ENCODE data around the gene UNC80. TPM values are rescaled to one million over a fixed set of nuclear protein-coding genes. Genes with fewer than 3 reads are reported as not detected.

Gene UNC80
- polyA plus RNA-seq, 3 donors from 2014 or later, result not detected

DNA sequence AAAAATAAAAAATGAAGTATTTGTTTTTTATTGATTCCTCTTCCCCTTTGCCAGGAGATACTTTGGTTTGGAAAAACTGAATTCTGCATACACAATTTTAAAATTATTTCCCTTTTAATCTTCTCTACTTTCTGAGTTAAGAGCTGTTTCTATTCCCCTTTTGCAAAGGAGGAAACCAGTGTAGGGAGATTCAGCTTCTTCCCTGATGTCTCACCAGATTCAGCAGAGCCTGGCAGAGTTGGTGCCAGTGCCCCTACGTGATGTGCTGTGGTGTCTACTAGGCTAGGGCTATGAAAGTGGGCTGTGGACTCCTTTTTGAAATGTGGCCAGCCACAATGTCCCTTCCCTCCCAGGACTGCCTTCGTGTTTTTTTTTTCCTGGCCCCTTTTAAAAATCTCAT, 233.2 kb downstream of the UNC80 start:
- Mint-ChIP-seq H3K27ac (peak overlapping the region; percentile 33 to 77 (median 43)), H3K36me3 (peaks cover 2 to 16% (median 4%) of the 10 kb centered on the region in 3 donors), H3K27me3 (ENCODE audit: low read depth in 3 of 3) (peaks cover 3 to 10% (median 4%) of the 10 kb centered on the region in 3 donors), H3K9me3 (no peaks in the 10 kb centered on the region), H3K4me3 (peak overlapping the region; percentile 68 to 99 (median 73)), H3K4me1 (peaks cover 76 to 91% of the 10 kb centered on the region in 2 donors)
- DNase-seq, result no peak

GRCh38 chr2:210007895-210008294, 236.3 kb downstream of the UNC80 start:
- DNase-seq, result no peak

DNA sequence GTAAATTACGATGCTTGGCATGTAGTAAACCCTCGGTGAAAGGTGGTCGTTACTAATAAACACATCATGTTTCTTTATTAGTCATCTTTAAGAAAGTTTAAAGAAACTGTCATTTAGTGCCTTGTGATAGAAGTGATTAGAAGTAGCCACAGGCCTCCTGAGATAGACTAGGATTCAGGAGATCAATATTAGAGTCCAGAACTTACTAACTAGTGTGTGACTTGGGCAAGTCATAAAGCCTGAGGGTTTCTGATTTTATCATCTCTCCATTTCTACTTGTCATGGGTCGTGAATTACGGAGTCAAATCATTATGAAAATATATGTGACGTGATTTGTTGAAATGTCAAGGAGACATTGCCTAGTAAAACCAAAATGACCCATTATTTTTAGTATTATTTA, 237.5 kb downstream of the UNC80 start:
- no peaks in the 10 kb centered on the region for H3K27me3 Mint-ChIP-seq (ENCODE audit: low read depth in 3 of 3)
- H3K4me3 Mint-ChIP-seq, result peak overlapping the region in 1 of 5 donors; percentile 22
- H3K27ac Mint-ChIP-seq, result peak overlapping the region in 2 of 6 donors; percentile 30 to 60
- H3K4me1 Mint-ChIP-seq, result peaks cover 85 to 94% of the 10 kb centered on the region in 2 donors
- no peak for DNase-seq
- peaks cover 12 to 34% (median 21%) of the 10 kb centered on the region in 3 donors for H3K36me3 Mint-ChIP-seq
- no peaks in the 10 kb centered on the region for H3K9me3 Mint-ChIP-seq

More at GRCh38 chr2:210007895-210008294, 236.3 kb downstream of the UNC80 start:
- no peaks in the 10 kb centered on the region for H3K9me3 Mint-ChIP-seq
- H3K27ac Mint-ChIP-seq, result peak overlapping the region; percentile 27 to 88 (median 61)
- H3K4me1 Mint-ChIP-seq, result peaks cover 84 to 94% of the 10 kb centered on the region in 2 donors
- H3K4me3 Mint-ChIP-seq, result peak overlapping the region in 4 of 5 donors; percentile 6 to 36 (median 8)
- H3K36me3 Mint-ChIP-seq, result peaks cover 12 to 31% (median 18%) of the 10 kb centered on the region in 3 donors
- peaks cover 0 to 2% (median 2%) of the 10 kb centered on the region in 3 donors for H3K27me3 Mint-ChIP-seq (ENCODE audit: low read depth in 3 of 3)

GRCh38 chr2:210009896-210010295, 238.3 kb downstream of the UNC80 start:
- no peaks in the 10 kb centered on the region for H3K27me3 Mint-ChIP-seq (ENCODE audit: low read depth in 3 of 3)
- H3K4me1 Mint-ChIP-seq, result peaks cover 81 to 91% of the 10 kb centered on the region in 2 donors
- H3K4me3 Mint-ChIP-seq, result peak overlapping the region in 1 of 5 donors; percentile 18
- H3K27ac Mint-ChIP-seq, result peak overlapping the region in 3 of 6 donors; percentile 3 to 60 (median 34)
- no peak for DNase-seq
- no peaks in the 10 kb centered on the region for H3K9me3 Mint-ChIP-seq
- H3K36me3 Mint-ChIP-seq, result peaks cover 15 to 36% (median 25%) of the 10 kb centered on the region in 3 donors

DNA sequence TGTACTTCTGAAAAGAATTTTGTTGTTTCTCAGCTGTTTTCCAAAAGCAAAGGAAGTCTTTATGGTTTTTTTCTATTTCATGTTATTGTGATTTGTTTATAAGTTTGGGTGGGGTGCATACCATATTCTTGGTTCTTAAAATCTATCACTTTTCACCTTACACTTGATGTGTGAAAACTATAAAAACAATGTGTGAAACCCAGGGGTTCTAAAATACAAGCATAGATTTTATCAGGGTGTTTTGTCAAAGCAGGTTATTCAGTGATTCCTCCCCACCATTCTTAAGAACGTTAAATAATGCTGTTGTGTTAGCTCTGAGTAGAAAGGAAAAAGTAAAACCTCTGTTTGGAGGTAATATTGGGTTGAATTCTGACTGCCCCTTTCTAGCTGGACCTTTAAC, 248.5 kb downstream of the UNC80 start:
- Mint-ChIP-seq H3K9me3 (no peaks in the 10 kb centered on the region), H3K36me3 (peaks cover 56 to 83% (median 58%) of the 10 kb centered on the region in 3 donors), H3K27ac (peak overlapping the region; percentile 53 to 89 (median 75)), H3K27me3 (ENCODE audit: low read depth in 3 of 3) (peaks cover 0 to 3% (median 0%) of the 10 kb centered on the region in 3 donors), H3K4me3 (peak overlapping the region; percentile 66 to 83 (median 73)), H3K4me1 (peaks cover 59 to 78% of the 10 kb centered on the region in 2 donors)
- DNase-seq, result peak; percentile 36 to 40 (median 38)

DNA sequence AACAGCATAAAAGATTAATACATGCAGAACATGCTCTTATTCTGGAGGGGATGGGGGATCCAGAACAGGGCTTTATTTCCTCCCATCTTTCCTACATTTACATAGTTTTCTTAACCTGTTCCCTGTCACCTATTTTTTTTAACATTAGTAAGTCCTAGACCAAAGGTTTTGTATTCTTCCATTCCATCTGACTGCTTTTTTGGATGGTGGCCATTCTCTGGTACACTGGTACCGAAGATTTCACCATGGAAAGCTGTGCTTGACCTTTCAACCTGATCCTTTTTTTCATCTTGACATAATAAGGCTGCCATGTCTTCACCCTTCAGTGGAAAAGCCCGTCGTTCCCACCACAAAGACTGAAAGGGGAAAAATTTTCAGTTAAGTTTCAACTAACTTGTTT, 251.2 kb downstream of the UNC80 start:
- no peak for DNase-seq
- Mint-ChIP-seq H3K27me3 (ENCODE audit: low read depth in 3 of 3) (peaks cover 0 to 3% (median 0%) of the 10 kb centered on the region in 3 donors), H3K9me3 (no peaks in the 10 kb centered on the region), H3K36me3 (peaks cover 43 to 67% (median 44%) of the 10 kb centered on the region in 3 donors), H3K4me3 (no peak overlapping the region), H3K4me1 (peaks cover 38 to 56% of the 10 kb centered on the region in 2 donors), H3K27ac (peak overlapping the region in 4 of 6 donors; percentile 31 to 58 (median 36))

DNA sequence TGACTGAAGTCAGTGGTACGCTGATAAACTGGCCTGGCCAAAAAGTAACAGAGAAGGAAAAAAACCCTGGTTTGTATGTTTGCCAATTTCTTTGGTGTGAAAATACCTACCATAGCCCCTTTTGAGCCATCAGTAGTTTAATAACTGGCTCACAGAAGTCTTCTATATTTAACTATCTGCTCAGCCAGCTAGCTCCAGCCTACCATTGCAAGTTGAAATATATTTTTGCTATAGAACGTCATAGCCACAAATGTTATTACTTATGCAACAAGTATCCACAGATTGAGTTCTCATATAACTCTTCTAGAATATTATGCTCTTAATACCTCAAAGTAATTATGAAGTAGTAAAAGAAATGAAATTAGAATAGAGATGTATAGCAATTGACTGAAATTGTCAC, 256.0 kb downstream of the UNC80 start:
- H3K4me1 Mint-ChIP-seq, result peaks cover 12 to 30% of the 10 kb centered on the region in 2 donors
- H3K36me3 Mint-ChIP-seq, result peaks cover 20 to 44% (median 20%) of the 10 kb centered on the region in 3 donors
- no peak overlapping the region for H3K4me3 Mint-ChIP-seq
- H3K27me3 Mint-ChIP-seq (ENCODE audit: low read depth in 3 of 3), result peaks cover 0 to 4% (median under 1%) of the 10 kb centered on the region in 3 donors
- H3K9me3 Mint-ChIP-seq, result no peaks in the 10 kb centered on the region
- H3K27ac Mint-ChIP-seq, result no peak overlapping the region
- DNase-seq, result no peak

DNA sequence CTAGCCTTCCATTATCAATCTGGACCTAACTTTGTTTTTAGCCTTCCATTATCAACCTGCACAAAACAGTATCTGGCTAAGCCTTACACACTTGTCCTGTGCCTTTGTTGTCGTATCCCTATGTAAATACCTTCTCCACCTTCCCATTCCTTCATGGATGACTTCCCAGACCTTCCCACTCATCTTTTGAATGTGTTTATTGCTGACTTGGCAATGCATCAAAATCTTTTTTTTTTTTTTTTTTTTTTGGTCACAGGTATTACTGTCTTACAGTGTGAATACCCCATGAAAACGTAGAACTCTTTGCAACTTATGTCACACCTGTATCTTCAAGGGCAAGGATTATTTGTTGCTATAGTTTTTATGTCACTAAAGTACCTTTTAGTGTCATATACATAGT, 256.5 kb downstream of the UNC80 start:
- no peak overlapping the region for H3K4me3 Mint-ChIP-seq
- no peak for DNase-seq
- no peaks in the 10 kb centered on the region for H3K9me3 Mint-ChIP-seq
- peak overlapping the region in 2 of 6 donors; percentile 27 to 34 for H3K27ac Mint-ChIP-seq
- peaks cover 0 to 3% (median 1%) of the 10 kb centered on the region in 3 donors for H3K27me3 Mint-ChIP-seq (ENCODE audit: low read depth in 3 of 3)
- H3K4me1 Mint-ChIP-seq, result peaks cover 6 to 30% of the 10 kb centered on the region in 2 donors
- H3K36me3 Mint-ChIP-seq, result peaks cover 14 to 38% (median 15%) of the 10 kb centered on the region in 3 donors

- Mint-ChIP-seq H3K9me3 (no peaks in the 10 kb centered on the region), H3K27ac (peak overlapping the region in 3 of 6 donors; percentile 20 to 57 (median 41)), H3K27me3 (ENCODE audit: low read depth in 3 of 3) (peaks cover 0 to 4% (median 1%) of the 10 kb centered on the region in 3 donors), H3K4me1 (peaks cover 23 to 42% of the 10 kb centered on the region in 2 donors), H3K4me3 (no peak overlapping the region), H3K36me3 (peaks cover 0 to 9% (median 9%) of the 10 kb centered on the region in 3 donors)
- no peak for DNase-seq
These were observed 262.6 kb downstream of the UNC80 start for GRCh38 chr2:210034087-210034683.

- peaks cover 0 to 9% (median 6%) of the 10 kb centered on the region in 3 donors for H3K36me3 Mint-ChIP-seq
- peaks cover 0 to 1% (median 1%) of the 10 kb centered on the region in 3 donors for H3K27me3 Mint-ChIP-seq (ENCODE audit: low read depth in 3 of 3)
- no peak overlapping the region for H3K27ac Mint-ChIP-seq
- no peaks in the 10 kb centered on the region for H3K9me3 Mint-ChIP-seq
- no peak overlapping the region for H3K4me3 Mint-ChIP-seq
- DNase-seq, result no peak
- peaks cover 23 to 42% of the 10 kb centered on the region in 2 donors for H3K4me1 Mint-ChIP-seq
These were observed 264.0 kb downstream of the UNC80 start for GRCh38 chr2:210035679-210036078.

DNA sequence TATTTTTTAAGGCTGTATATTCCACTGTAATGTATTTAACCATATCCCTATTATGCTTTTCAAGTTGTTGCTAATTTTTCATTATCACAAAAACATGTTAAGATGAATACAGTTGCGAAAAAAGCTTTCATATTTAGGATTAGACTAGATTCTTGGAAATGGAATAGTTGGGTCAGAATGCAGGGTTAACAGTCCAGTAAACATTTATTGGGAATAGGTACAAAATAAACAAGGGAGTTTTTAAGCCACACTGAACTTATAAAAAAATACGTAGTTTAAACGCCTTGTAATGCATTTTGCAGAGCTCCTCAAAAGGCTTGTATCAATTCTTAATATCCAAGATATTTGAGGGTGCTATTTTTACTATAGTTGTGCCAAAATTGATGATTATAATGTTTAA, 266.4 kb downstream of the UNC80 start:
- no peak for DNase-seq
- Mint-ChIP-seq H3K4me3 (no peak overlapping the region), H3K4me1 (peaks cover 19 to 28% of the 10 kb centered on the region in 2 donors), H3K27me3 (ENCODE audit: low read depth in 3 of 3) (peaks cover 0 to 1% (median 0%) of the 10 kb centered on the region in 3 donors), H3K9me3 (no peaks in the 10 kb centered on the region), H3K36me3 (peaks cover 2 to 10% (median 9%) of the 10 kb centered on the region in 3 donors), H3K27ac (no peak overlapping the region)

- Mint-ChIP-seq H3K36me3 (peaks cover 28 to 33% (median 28%) of the 10 kb centered on the region in 3 donors), H3K27me3 (ENCODE audit: low read depth in 3 of 3) (peaks cover 0 to 2% (median 0%) of the 10 kb centered on the region in 3 donors), H3K9me3 (peaks cover 0 to 2% (median 0%) of the 10 kb centered on the region in 6 donors), H3K4me1 (peaks cover 0 to 8% of the 10 kb centered on the region in 2 donors), H3K4me3 (no peak overlapping the region), H3K27ac (no peak overlapping the region)
- no peak for DNase-seq
These were observed 275.3 kb downstream of the UNC80 start for GRCh38 chr2:210046851-210047500.

All from immature natural killer cell (primary cell).